GM12874 (cell line): ENCODE measurements around the gene ARHGEF16.

ENCODE experiments used
- CTCF ChIP-seq: IDR thresholded peaks from 2 replicates; pipeline ENCODE4 v1.5.1; 2011; ENCODE audit warnings: low read depth, mild to moderate bottlenecking, control low read depth, low read length, moderate library complexity; ENCODE audit not compliant: insufficient read depth

Gene ARHGEF16

GRCh38 chr1:3450202-3450863, 4.1 kb upstream of the ARHGEF16 start:
- no peak for TF ChIP-seq CTCF

- TF ChIP-seq CTCF, result no peak
Observed at GRCh38 chr1:3450983-3451382, 3.5 kb upstream of the ARHGEF16 start.

- no peak for TF ChIP-seq CTCF
Observed at GRCh38 chr1:3451994-3452865, 2.2 kb upstream of the ARHGEF16 start.

GRCh38 chr1:3452866-3453175, 1.6 kb upstream of the ARHGEF16 start:
- TF ChIP-seq CTCF, result no peak

GRCh38 chr1:3453203-3453761, 1.2 kb upstream of the ARHGEF16 start:
- peak; percentile 91 for TF ChIP-seq CTCF

GRCh38 chr1:3454811-3455618, 550 bp downstream of the ARHGEF16 start:
- no peak for TF ChIP-seq CTCF
